Psoas muscle (tissue), 8 donors: ENCODE measurements around the gene IQCE. TPM values are rescaled to one million over a fixed set of nuclear protein-coding genes. Genes with fewer than 3 reads are reported as not detected.

Source experiments
- ATAC-seq, 4 donors: fragments of 200-7000 bp; cut with Tn5 transposase; one replicate each; pipeline ENCODE4 v1.9.1; 2020; ENCODE audit warnings: moderate library complexity in 3 of 4, mild to moderate bottlenecking in 2 of 4
- DNase-seq, 2 donors: peaks; one replicate each; pipeline ENCODE4 v3.0.0-alpha.2; 2020
- H3K27ac ChIP-seq: fragments of 200-600 bp; one replicate; pipeline ENCODE4 v1.8.0; 2022
- H3K27me3 ChIP-seq, 3 donors: fragments of 200-600 bp in 1 of 3; one replicate each; pipeline versions ENCODE4 v1.6.1 to v1.8.0; 2013 to 2022; ENCODE audit warnings: low read length in 2 of 3, mild to moderate bottlenecking in 2 of 3, moderate library complexity in 1 of 3; ENCODE audit not compliant: insufficient read depth in 3 of 3
- H3K36me3 ChIP-seq, 2 donors: fragments of 200-600 bp in 1 of 2; one replicate each; pipeline versions ENCODE4 v1.6.1 to v1.8.0; 2013 to 2022; ENCODE audit warnings: low read depth in 1 of 2, mild to moderate bottlenecking in 1 of 2, moderate library complexity in 1 of 2; ENCODE audit not compliant: insufficient read depth in 1 of 2
- H3K4me1 ChIP-seq: fragments of 200-600 bp; one replicate; pipeline ENCODE4 v1.8.0; 2022
- H3K4me3 ChIP-seq: fragments of 200-600 bp; one replicate; pipeline ENCODE4 v1.8.0; 2022; ENCODE audit warnings: mild to moderate bottlenecking
- H3K9me3 ChIP-seq: fragments of 200-600 bp; one replicate; pipeline ENCODE4 v1.8.0; 2022
- CTCF ChIP-seq: fragments of 200-600 bp; IDR thresholded peaks from one replicate; pipeline ENCODE4 v1.8.0; 2022; ENCODE audit warnings: antibody characterized with exemption
- WGBS, 3 donors: extraction: QIAGEN DNeasy Blood & Tissue Kit; methylation state at CpG; one replicate each; pipeline versions ENCODE4 v1.1.6 to v1.1.7; 2013; 5-methylcytosine and 5-hydroxymethylcytosine counted together
- intact Hi-C, 2 donors: fragments of 100-400 bp; cut with DNase I; formaldehyde crosslinking; loops; one replicate each; pipeline versions ENCODE4 v1.11.0 to v1.14.2; 2022
- polyA plus RNA-seq, 3 donors: library from polyadenylated mRNA; stranded (reverse); fragments of 200-250 nt; gene quantifications; one replicate each; pipeline ENCODE4 v1.2.3, GENCODE V29; 2013
- total RNA-seq, 4 donors: library from RNA; stranded (reverse); fragmentation: NEBNext Ultra II Directional in 2 of 4; extraction: Animal tissue kit (Norgen Biotek cat#: 25700) in 2 of 4; gene quantifications; one replicate each; pipeline versions ENCODE4 v1.2.1 to v1.2.4, GENCODE V29; 2021 to 2023
- donor health status: healthy with polysubstance abuse.
- donor health status: DM: no; HTN: no; CAD: no; lungs with moderate emphysema.
- donor health status: Bipolar disorder and iron deficiency.
- donor health status: healthy.
- donor health status: DM: yes; HTN: yes; CAD: no.
- donor health status: DM: no; HTN: no; CAD: no.
- donor health status: DM: no; HTN: no; CAD: no.
- donor health status: DM: yes; HTN: yes; CAD: no.

Gene IQCE
- total and polyA plus RNA-seq, 7 donors: 2.4 to 9.6 (median 6.6) TPM

- intact Hi-C loops: no loop called here
- TF ChIP-seq CTCF: no peak
- peaks cover 0 to 22% (median 22%) of the 10 kb centered on the region in 3 donors for H3K27me3 ChIP-seq
- 89% methylated on average over 34 to 36 of the region's 36 CpGs for WGBS, 3 donors
- H3K4me3 ChIP-seq: no peak overlapping the region
- no peaks in the 10 kb centered on the region for H3K36me3 ChIP-seq
- no peak for ATAC-seq
- no peaks in the 10 kb centered on the region for H3K9me3 ChIP-seq
- DNase-seq: peak in 1 of 2 donors; percentile 18
- peaks cover 14% of the 10 kb centered on the region for H3K4me1 ChIP-seq
- H3K27ac ChIP-seq: no peak overlapping the region
These were observed 32.8 kb upstream of the IQCE start for GRCh38 chr7:2525658-2526630.

GRCh38 chr7:2526659-2527504, 31.9 kb upstream of the IQCE start:
- H3K4me3 ChIP-seq: no peak overlapping the region
- H3K27me3 ChIP-seq: peaks cover 0 to 18% (median 18%) of the 10 kb centered on the region in 3 donors
- no peak for ATAC-seq
- intact Hi-C loops: no loop called here
- no peak overlapping the region for H3K27ac ChIP-seq
- WGBS, 3 donors: 87 to 90% (median 89%) methylated on average over 40 of the region's 40 CpGs
- H3K36me3 ChIP-seq: no peaks in the 10 kb centered on the region
- TF ChIP-seq CTCF: no peak
- H3K4me1 ChIP-seq: peaks cover 14% of the 10 kb centered on the region
- DNase-seq: peak; percentile 9 to 42
- no peaks in the 10 kb centered on the region for H3K9me3 ChIP-seq

- no peak for ATAC-seq
- H3K4me1 ChIP-seq: peaks cover 12% of the 10 kb centered on the region
- intact Hi-C loops: no loop called here
- WGBS, 3 donors: 79 to 85% (median 82%) methylated on average over 17 of the region's 17 CpGs
- no peak overlapping the region for H3K4me3 ChIP-seq
- no peaks in the 10 kb centered on the region for H3K36me3 ChIP-seq
- H3K27me3 ChIP-seq: peaks cover 0 to 15% (median 10%) of the 10 kb centered on the region in 3 donors
- peak; percentile 36 to 45 for DNase-seq
- no peak overlapping the region for H3K27ac ChIP-seq
- H3K9me3 ChIP-seq: no peaks in the 10 kb centered on the region
- TF ChIP-seq CTCF: no peak
These were observed 31.0 kb upstream of the IQCE start for GRCh38 chr7:2527505-2528467.

GRCh38 chr7:2528481-2529095, 30.2 kb upstream of the IQCE start:
- Histone ChIP-seq H3K9me3 (no peaks in the 10 kb centered on the region), H3K4me3 (no peak overlapping the region), H3K36me3 (no peaks in the 10 kb centered on the region), H3K27me3 (peaks cover 0 to 9% (median 6%) of the 10 kb centered on the region in 3 donors), H3K27ac (no peak overlapping the region), H3K4me1 (peaks cover 7% of the 10 kb centered on the region)
- TF ChIP-seq CTCF: no peak
- intact Hi-C loops: no loop called here
- no peak for ATAC-seq
- 79 to 81% (median 80%) methylated on average over 18 of the region's 18 CpGs for WGBS, 3 donors
- DNase-seq: peak; percentile 14 to 57
